Suprapubic skin (tissue), 4 donors: ENCODE measurements around the gene DCST1. TPM values are rescaled to one million over a fixed set of nuclear protein-coding genes. Genes with fewer than 3 reads are reported as not detected.
A peak's percentile ranks its signal among the peaks of the same experiment; 100 is the strongest.
"Not testable (repeated sequence)": the region's sequence is repeated elsewhere in the genome, so short reads cannot be mapped to it uniquely, and the experiment has no call there.

Experiments
- DNase-seq, 2 donors: peaks; one replicate each; pipeline ENCODE4 v3.0.0-alpha.2; 2019; ENCODE audit warnings: low spot score in 2 of 2
- H3K27ac ChIP-seq: fragments of 200-600 bp; sonication (generic); one replicate; pipeline ENCODE4 v1.5.1; 2019
- H3K27me3 ChIP-seq: fragments of 200-600 bp; sonication (generic); one replicate; pipeline ENCODE4 v1.5.1; 2019
- H3K36me3 ChIP-seq: fragments of 200-600 bp; sonication (generic); one replicate; pipeline ENCODE4 v1.5.1; 2019
- H3K4me1 ChIP-seq: fragments of 200-600 bp; sonication (generic); one replicate; pipeline ENCODE4 v1.5.1; 2019
- H3K4me3 ChIP-seq: fragments of 200-600 bp; sonication (generic); one replicate; pipeline ENCODE4 v1.5.1; 2019; ENCODE audit warnings: mild to moderate bottlenecking
- H3K9me3 ChIP-seq: fragments of 200-600 bp; sonication (generic); one replicate; pipeline ENCODE4 v1.5.1; 2019
- EP300 ChIP-seq: sonication (generic); formaldehyde crosslinking; IDR thresholded peaks from one replicate; pipeline ENCODE4 v1.6.1; 2017; ENCODE audit warnings: antibody characterized with exemption
- POLR2A ChIP-seq, 2 donors: fragments of 450-650 bp; IDR thresholded peaks; one replicate each; pipeline ENCODE4 v1.6.1; 2017; ENCODE audit warnings: antibody characterized with exemption in 2 of 2, mild to moderate bottlenecking in 2 of 2, moderate library complexity in 2 of 2
- POLR2AphosphoS5 ChIP-seq, 3 donors: sonication (generic); formaldehyde crosslinking; IDR thresholded peaks; one replicate each; pipeline ENCODE4 v1.6.1; 2017; ENCODE audit warnings: antibody characterized with exemption in 3 of 3
- WGBS: methylation state at CpG from one replicate; pipeline ENCODE4 v1.1.5; 2018; 5-methylcytosine and 5-hydroxymethylcytosine counted together
- total RNA-seq, 4 donors: library from RNA; depleted of rRNA; stranded (reverse); fragments of >200 nt; gene quantifications; one replicate each; pipeline ENCODE4 v1.1.0, GENCODE V29; 2016
- TF ChIP-seq, protein P1 (sequence below), 2 donors: fragments of 200-600 bp in 1 of 2; fragments of 450-650 bp in 1 of 2; sonication (generic) in 1 of 2; IDR thresholded peaks; one replicate each; pipeline ENCODE4 v1.5.1; 2016 to 2019; ENCODE audit warnings: antibody characterized with exemption in 2 of 2, mild to moderate bottlenecking in 1 of 2, moderate library complexity in 1 of 2

DCST1 gene
- total RNA-seq, 4 donors from 2014 or later: 0.55 to 8.2 (median 2.8) TPM

GRCh38 chr1:154992721-154993571, 40.7 kb upstream of the DCST1 start:
- H3K9me3 ChIP-seq: no peaks in the 10 kb centered on the region
- no peaks in the 10 kb centered on the region for H3K27me3 ChIP-seq
- peaks cover 44% of the 10 kb centered on the region for H3K36me3 ChIP-seq
- WGBS: 86% methylated on average over 14 of the region's 14 CpGs
- H3K4me3 ChIP-seq: no peak overlapping the region
- TF ChIP-seq, protein P1, sequence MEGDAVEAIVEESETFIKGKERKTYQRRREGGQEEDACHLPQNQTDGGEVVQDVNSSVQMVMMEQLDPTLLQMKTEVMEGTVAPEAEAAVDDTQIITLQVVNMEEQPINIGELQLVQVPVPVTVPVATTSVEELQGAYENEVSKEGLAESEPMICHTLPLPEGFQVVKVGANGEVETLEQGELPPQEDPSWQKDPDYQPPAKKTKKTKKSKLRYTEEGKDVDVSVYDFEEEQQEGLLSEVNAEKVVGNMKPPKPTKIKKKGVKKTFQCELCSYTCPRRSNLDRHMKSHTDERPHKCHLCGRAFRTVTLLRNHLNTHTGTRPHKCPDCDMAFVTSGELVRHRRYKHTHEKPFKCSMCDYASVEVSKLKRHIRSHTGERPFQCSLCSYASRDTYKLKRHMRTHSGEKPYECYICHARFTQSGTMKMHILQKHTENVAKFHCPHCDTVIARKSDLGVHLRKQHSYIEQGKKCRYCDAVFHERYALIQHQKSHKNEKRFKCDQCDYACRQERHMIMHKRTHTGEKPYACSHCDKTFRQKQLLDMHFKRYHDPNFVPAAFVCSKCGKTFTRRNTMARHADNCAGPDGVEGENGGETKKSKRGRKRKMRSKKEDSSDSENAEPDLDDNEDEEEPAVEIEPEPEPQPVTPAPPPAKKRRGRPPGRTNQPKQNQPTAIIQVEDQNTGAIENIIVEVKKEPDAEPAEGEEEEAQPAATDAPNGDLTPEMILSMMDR (IDR thresholded peaks at IDR 0.05): no peak
- TF ChIP-seq POLR2A (IDR thresholded peaks at IDR 0.05): no peak
- no peak for TF ChIP-seq EP300
- TF ChIP-seq POLR2AphosphoS5 (IDR thresholded peaks at IDR 0.05): no peak
- H3K27ac ChIP-seq: no peak overlapping the region
- DNase-seq: peak in 1 of 2 donors; percentile 18
- peaks cover 9% of the 10 kb centered on the region for H3K4me1 ChIP-seq

DNA sequence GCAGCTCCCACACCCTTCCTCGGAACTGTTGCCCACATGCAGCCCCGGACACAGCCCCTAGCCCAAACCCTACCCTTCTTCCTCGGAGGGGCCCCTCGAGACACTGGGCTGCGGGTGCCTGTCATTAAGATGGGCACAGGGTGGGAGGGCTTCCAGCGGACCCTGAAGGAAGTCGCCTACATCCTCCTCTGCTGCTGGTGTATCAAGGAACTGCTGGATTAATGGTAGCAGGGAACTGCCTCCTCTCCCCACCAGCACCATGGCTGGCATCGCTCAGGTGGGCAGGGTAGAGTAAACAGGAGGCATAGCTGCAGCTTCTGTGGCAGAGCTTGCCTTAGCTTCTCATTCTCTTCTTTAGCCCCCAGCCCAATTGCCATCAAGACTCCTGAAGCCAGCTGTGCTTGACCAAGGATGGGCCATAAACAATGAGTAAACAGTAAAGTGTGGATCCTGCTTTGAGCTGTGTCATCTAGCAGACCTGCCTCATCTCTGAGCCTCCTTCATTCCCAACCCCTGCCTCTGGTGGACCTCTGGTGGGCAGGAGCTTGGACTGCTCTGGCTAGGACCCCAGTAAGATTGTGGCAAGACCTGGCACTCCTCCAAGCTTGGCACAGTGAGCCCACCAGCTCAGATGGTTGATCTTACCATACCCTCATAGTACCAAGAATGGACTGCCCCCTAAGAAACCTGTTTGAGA, 39.9 kb upstream of the DCST1 start, which contains the start of gene LENEP:
LENEP (plus strand) TSS at position 15 of the 697 bp plus-strand sequence; CDS start at position 37, 22 bp downstream.
- no peak within 1 kb of the TSS for H3K27ac ChIP-seq
- H3K27me3 ChIP-seq: no peaks in the 10 kb centered on the region
- H3K9me3 ChIP-seq: no peaks in the 10 kb centered on the region
- peaks cover 36% of the 10 kb centered on the region for H3K36me3 ChIP-seq
- peak in 1 of 2 donors; percentile 52 for DNase-seq
- TF ChIP-seq EP300 (no peak), POLR2A (IDR thresholded peaks at IDR 0.05) (no peak), POLR2AphosphoS5 (IDR thresholded peaks at IDR 0.05) (no peak)
- TF ChIP-seq, protein P1 (IDR thresholded peaks at IDR 0.05): no peak
- 77% methylated on average over 6 of the region's 8 CpGs for WGBS
- H3K4me1 ChIP-seq: peaks cover 15% of the 10 kb centered on the region
- no peak within 1 kb of the TSS for H3K4me3 ChIP-seq

GRCh38 chr1:154994269-154994587, 39.4 kb upstream of the DCST1 start:
- Histone ChIP-seq H3K27me3 (no peaks in the 10 kb centered on the region), H3K4me1 (peaks cover 19% of the 10 kb centered on the region), H3K36me3 (peaks cover 31% of the 10 kb centered on the region), H3K27ac (no peak overlapping the region), H3K4me3 (no peak overlapping the region), H3K9me3 (no peaks in the 10 kb centered on the region)
- 32% methylated on average over 1 of the region's 1 CpG for WGBS
- TF ChIP-seq EP300: no peak
- DNase-seq: no peak

DNA sequence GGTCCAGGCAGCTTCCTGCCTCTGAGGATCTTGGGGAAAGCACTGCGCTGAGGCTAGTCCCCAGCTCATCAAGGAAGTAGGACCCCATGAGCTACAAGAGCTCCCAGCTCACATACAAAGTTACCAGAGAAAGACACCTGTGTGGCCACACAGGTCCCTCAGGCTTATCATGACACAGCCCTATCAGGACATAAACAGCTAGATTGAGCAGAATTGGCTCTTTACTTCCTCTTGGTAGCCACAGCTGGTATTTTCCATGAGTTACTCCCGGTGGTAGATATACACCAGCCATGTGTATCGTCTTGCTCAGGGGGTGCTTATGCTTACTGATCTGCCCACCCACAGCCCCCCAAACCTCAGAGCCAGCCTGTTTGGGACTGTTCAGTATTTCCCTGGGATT, 39.0 kb upstream of the DCST1 start:
- WGBS: 63% methylated on average over 3 of the region's 3 CpGs

DNA sequence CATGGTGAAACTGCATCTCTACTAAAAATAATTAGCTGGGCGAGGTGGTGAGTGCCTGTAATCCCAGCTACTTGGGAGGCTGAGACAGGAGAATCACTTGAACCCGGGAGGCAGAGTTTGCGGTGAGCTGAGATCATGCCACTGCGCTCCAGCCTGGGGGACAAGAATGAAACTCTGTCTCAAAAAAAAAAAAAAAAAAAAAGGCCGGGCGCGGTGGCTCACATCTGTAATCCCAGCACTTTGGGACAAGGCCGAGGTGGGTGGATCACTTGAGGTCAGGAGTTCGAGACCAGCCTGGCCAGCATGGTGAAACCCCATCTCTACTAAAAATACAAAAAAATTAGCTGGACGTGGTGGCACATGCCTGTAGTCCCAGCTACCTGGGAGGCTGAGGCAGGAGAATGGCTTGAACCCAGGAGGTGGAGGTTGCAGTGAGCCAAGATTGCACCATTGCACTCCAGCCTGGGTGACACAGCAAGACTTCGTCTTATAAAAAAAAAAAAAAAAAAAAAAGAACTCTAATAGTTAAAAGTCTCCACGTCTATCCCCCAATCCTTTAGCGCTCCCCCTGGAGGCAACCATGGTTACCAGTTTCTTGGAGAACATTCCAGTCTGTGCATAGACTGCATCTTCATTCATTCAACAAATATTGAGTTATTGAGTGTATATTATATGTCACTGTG, 38.2 kb upstream of the DCST1 start:
- H3K4me3 ChIP-seq, H3K27ac ChIP-seq, H3K9me3 ChIP-seq, H3K27me3 ChIP-seq: not testable (repeated sequence)
- DNase-seq: peak in 1 of 2 donors; percentile 67
- Histone ChIP-seq H3K36me3 (peaks cover 19% of the 10 kb centered on the region), H3K4me1 (peaks cover 29% of the 10 kb centered on the region)
- TF ChIP-seq, protein P1 (IDR thresholded peaks at IDR 0.05): peak in 1 of 2 donors; percentile 24
- WGBS: 52% methylated on average over 13 of the region's 13 CpGs

More for the DNA sequence above, 39.0 kb upstream of the DCST1 start:
- H3K4me1 ChIP-seq: peaks cover 20% of the 10 kb centered on the region
- peak in 1 of 2 donors; percentile 24 for DNase-seq
- H3K27ac ChIP-seq: no peak overlapping the region
- TF ChIP-seq, protein P1 (IDR thresholded peaks at IDR 0.05): no peak
- TF ChIP-seq POLR2A (IDR thresholded peaks at IDR 0.05) (no peak), POLR2AphosphoS5 (IDR thresholded peaks at IDR 0.05) (no peak), EP300 (no peak)
- peaks cover 28% of the 10 kb centered on the region for H3K36me3 ChIP-seq
- no peaks in the 10 kb centered on the region for H3K9me3 ChIP-seq
- no peak overlapping the region for H3K4me3 ChIP-seq
- no peaks in the 10 kb centered on the region for H3K27me3 ChIP-seq
